ENCODE measurements around the gene C11orf86. TPM values are rescaled to one million over a fixed set of nuclear protein-coding genes. Genes with fewer than 3 reads are reported as not detected.
A peak's percentile ranks its signal among the peaks of the same experiment; 100 is the strongest.

C11orf86 gene
- total RNA-seq, 4 donors from 2014 or later, result 81.7 to 439 (median 153) TPM

DNA sequence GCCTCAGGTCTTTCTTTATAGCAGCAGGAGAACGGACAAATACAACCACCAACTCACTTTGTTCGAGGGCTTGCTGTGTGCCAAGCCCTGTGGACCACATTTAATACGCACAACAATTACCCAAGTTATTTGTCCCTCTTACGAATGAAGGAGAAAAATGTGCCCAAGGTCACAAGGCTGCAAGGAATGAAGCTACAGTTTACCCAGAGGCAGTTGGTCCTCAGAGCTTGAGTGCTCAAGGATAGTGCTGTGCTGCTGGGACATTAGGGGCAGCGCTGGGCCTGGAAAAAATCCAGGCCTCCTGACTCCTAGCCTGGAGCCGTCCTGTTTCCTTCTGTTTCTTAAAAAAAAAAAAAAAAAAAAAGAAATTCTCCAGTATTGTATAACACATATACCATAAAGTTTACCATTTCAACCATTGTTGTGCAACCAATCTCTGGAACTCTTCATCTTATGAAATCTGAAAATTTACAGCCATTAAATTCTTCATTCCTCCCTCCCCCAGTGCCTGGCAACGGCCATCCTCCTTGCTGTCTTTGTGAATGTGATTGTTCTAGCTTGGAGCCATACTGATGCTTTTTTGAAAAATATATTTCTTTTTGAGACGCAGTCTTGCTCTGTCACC, 1.0 kb upstream of the C11orf86 start:
- Histone ChIP-seq H3K27me3 (no peaks in the 10 kb centered on the region), H3K27ac (peak overlapping the region in 2 of 4 donors; percentile 39 to 70), H3K36me3 (no peaks in the 10 kb centered on the region), H3K4me1 (peaks cover 0 to 17% (median 4%) of the 10 kb centered on the region in 4 donors), H3K4me3 (no peak overlapping the region), H3K9me3 (no peaks in the 10 kb centered on the region)
- no peak for DNase-seq
- TF ChIP-seq POLR2A (IDR thresholded peaks at IDR 0.05), result no peak
- TF ChIP-seq, protein P1, sequence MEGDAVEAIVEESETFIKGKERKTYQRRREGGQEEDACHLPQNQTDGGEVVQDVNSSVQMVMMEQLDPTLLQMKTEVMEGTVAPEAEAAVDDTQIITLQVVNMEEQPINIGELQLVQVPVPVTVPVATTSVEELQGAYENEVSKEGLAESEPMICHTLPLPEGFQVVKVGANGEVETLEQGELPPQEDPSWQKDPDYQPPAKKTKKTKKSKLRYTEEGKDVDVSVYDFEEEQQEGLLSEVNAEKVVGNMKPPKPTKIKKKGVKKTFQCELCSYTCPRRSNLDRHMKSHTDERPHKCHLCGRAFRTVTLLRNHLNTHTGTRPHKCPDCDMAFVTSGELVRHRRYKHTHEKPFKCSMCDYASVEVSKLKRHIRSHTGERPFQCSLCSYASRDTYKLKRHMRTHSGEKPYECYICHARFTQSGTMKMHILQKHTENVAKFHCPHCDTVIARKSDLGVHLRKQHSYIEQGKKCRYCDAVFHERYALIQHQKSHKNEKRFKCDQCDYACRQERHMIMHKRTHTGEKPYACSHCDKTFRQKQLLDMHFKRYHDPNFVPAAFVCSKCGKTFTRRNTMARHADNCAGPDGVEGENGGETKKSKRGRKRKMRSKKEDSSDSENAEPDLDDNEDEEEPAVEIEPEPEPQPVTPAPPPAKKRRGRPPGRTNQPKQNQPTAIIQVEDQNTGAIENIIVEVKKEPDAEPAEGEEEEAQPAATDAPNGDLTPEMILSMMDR (IDR thresholded peaks at IDR 0.05), result no peak

DNA sequence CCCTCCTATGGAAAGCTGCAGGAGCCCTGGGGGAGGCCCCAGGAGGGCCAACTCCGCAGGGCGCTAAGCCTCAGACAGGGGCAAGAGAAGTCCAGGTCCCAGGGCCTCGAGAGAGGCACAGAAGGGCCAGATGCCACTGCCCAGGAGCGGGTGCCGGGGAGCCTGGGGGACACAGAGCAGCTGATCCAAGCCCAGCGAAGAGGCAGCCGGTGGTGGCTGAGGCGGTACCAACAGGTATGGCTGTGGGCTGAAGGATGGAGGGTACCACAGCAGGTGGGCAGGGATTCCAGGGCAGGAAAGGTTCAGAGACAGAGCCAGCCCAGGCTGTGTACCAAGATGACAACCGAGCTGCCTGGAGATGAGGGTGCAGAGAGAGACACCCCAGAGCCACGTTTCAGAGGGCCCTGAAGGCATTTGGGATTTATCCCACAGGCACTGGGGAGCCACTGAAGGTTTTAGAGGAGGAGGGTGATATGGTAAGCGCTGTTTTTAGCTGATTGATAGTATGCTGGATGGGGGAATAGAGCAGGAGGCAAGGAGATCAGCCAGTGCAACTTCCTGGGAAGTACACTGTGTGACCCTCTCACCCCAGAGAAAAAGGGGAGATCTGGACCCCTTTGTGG, 412 bp downstream of the C11orf86 start:
- peak overlapping the region in 3 of 4 donors; percentile 75 to 90 (median 80) for H3K27ac ChIP-seq
- H3K27me3 ChIP-seq, result no peaks in the 10 kb centered on the region
- TF ChIP-seq POLR2A (IDR thresholded peaks at IDR 0.05), result no peak
- TF ChIP-seq, protein P1 (IDR thresholded peaks at IDR 0.05), result no peak
- DNase-seq, result no peak
- H3K4me1 ChIP-seq, result peaks cover 0 to 11% (median 4%) of the 10 kb centered on the region in 4 donors
- H3K36me3 ChIP-seq, result no peaks in the 10 kb centered on the region
- H3K9me3 ChIP-seq, result no peaks in the 10 kb centered on the region
- peak overlapping the region in 3 of 4 donors; percentile 21 to 63 (median 50) for H3K4me3 ChIP-seq

DNA sequence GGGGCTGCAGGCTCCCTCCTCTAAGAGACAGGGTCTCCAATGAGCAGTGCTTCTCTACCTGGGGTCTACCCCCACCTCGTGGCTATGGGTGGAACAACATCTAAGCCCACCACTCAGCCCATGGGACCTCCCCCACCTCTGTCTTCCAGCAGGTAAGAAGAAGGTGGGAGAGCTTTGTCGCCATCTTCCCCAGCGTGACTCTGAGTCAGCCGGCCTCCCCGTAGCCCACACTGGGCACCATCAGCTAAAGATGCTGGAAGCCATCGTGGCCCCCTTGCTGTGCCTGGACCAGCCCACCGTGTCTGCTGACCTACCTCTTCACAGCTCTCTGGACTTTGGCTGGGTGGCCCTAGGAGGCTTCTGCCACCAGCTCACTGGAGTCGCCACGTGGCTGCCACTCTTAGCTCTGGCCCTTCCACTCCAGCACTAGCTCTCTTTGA, 944 bp downstream of the C11orf86 start:
- Histone ChIP-seq H3K4me3 (peak overlapping the region in 3 of 4 donors; percentile 21 to 63 (median 50)), H3K36me3 (no peaks in the 10 kb centered on the region), H3K4me1 (peaks cover 0 to 10% (median 4%) of the 10 kb centered on the region in 4 donors), H3K27me3 (no peaks in the 10 kb centered on the region), H3K27ac (peak overlapping the region in 3 of 4 donors; percentile 75 to 90 (median 80)), H3K9me3 (no peaks in the 10 kb centered on the region)
- DNase-seq, result peak in 1 of 3 donors; percentile 53
- TF ChIP-seq POLR2A (IDR thresholded peaks at IDR 0.05), result no peak
- TF ChIP-seq, protein P1 (IDR thresholded peaks at IDR 0.05), result peak in 4 of 6 experiments; percentile 23 to 69 (median 58)

DNA sequence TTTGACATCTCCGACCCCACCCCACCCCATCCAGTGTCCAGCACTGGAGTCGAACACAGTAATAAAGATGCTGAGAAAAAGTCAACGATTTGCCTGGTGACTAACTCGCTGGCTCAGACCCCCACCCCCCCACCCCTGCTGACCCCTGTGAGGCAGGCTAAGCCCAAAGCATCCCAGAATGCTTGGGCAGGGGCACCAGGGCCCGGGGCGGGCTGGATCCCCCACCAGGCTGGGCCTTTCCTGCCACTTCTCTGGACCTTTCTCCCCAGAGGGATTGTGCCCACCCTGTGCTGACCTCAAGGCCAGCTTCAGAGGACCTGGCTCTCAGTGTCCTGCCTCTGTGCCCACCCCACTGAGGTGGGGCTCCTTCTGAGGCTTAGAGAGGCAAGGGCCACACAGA, 1.8 kb downstream of the C11orf86 start:
- peak overlapping the region in 3 of 4 donors; percentile 21 to 63 (median 50) for H3K4me3 ChIP-seq
- peak overlapping the region in 1 of 4 donors; percentile 90 for H3K27ac ChIP-seq
- H3K4me1 ChIP-seq, result peaks cover 0 to 8% (median 0%) of the 10 kb centered on the region in 4 donors
- TF ChIP-seq, protein P1 (IDR thresholded peaks at IDR 0.05), result no peak
- TF ChIP-seq POLR2A (IDR thresholded peaks at IDR 0.05), result no peak
- H3K36me3 ChIP-seq, result no peaks in the 10 kb centered on the region
- DNase-seq, result no peak
- no peaks in the 10 kb centered on the region for H3K27me3 ChIP-seq
- no peaks in the 10 kb centered on the region for H3K9me3 ChIP-seq

DNA sequence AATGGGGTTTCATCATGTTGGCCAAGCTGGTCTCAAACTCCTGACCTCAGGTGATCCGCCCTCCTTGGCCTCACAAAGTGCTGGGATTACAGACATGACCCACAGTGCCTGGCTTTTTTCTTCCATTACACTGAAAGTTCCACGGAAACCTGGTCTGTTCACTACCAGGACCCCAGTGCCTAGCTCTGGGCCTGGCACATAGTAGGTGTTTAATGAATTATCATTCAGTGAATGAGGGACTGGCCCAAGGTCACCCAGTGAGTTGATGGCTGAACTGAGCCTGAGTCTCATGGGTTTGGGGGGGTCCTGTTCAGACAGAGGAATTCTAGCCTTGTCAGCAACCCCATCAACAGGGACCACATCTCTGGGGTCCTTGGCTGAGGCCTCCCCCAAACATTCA, 3.1 kb downstream of the C11orf86 start:
- Histone ChIP-seq H3K36me3 (no peaks in the 10 kb centered on the region), H3K9me3 (no peaks in the 10 kb centered on the region), H3K4me3 (no peak overlapping the region), H3K4me1 (peaks cover 0 to 8% (median 0%) of the 10 kb centered on the region in 4 donors), H3K27me3 (no peaks in the 10 kb centered on the region), H3K27ac (no peak overlapping the region)
- TF ChIP-seq POLR2A (IDR thresholded peaks at IDR 0.05), result no peak
- TF ChIP-seq, protein P1 (IDR thresholded peaks at IDR 0.05), result no peak
- DNase-seq, result no peak
